ENCODE data around the gene FOXRED2. TPM values are rescaled to one million over a fixed set of nuclear protein-coding genes. Genes with fewer than 3 reads are reported as not detected.
A peak's percentile ranks its signal among the peaks of the same experiment; 100 is the strongest.

Gene FOXRED2
- polyA plus RNA-seq, 1 experiment = 2.4 TPM

- no peak for TF ChIP-seq CTCF (IDR thresholded peaks at IDR 0.05; ENCODE audit: low read depth, low read length)
- POLR2A ChIA-PET = no interaction called here
- Histone ChIP-seq H3K27ac (ENCODE audit: low read depth, low read length) (no peak overlapping the region), H3K4me3 (ENCODE audit: low read depth, low read length) (no peak overlapping the region), H3K27me3 (ENCODE audit: control insufficient read depth, insufficient read depth, low read length) (no peaks in the 10 kb centered on the region), H3K9me3 (ENCODE audit: control insufficient read depth, insufficient read depth, low read length) (no peaks in the 10 kb centered on the region)
- CTCF ChIA-PET = no interaction called here
- DNase-seq (ENCODE audit: low read depth, low spot score) = no peak
Observed at GRCh38 chr22:36475341-36475740, 31.5 kb downstream of the FOXRED2 start.

- CTCF ChIA-PET = no interaction called here
- no peak for TF ChIP-seq CTCF (IDR thresholded peaks at IDR 0.05; ENCODE audit: low read depth, low read length)
- Histone ChIP-seq H3K27ac (ENCODE audit: low read depth, low read length) (no peak overlapping the region), H3K9me3 (ENCODE audit: control insufficient read depth, insufficient read depth, low read length) (no peaks in the 10 kb centered on the region), H3K4me3 (ENCODE audit: low read depth, low read length) (no peak overlapping the region), H3K27me3 (ENCODE audit: control insufficient read depth, insufficient read depth, low read length) (no peaks in the 10 kb centered on the region)
- POLR2A ChIA-PET = interaction anchor here (0.9 kb wide), 1 partner anchor 128 kb away, joined by 5 read pairs; no protein-coding TSS in a partner anchor
- DNase-seq (ENCODE audit: low read depth, low spot score) = no peak
Observed at GRCh38 chr22:36472689-36473088, 34.2 kb downstream of the FOXRED2 start.

GRCh38 chr22:36471341-36471821 lies 35.5 kb downstream of the FOXRED2 start:
- Histone ChIP-seq H3K27me3 (ENCODE audit: control insufficient read depth, insufficient read depth, low read length) (no peaks in the 10 kb centered on the region), H3K9me3 (ENCODE audit: control insufficient read depth, insufficient read depth, low read length) (no peaks in the 10 kb centered on the region; the same call in 1 of the 2 replicates), H3K27ac (ENCODE audit: low read depth, low read length) (peak overlapping the region; percentile 89), H3K4me3 (ENCODE audit: low read depth, low read length) (no peak overlapping the region)
- DNase-seq (ENCODE audit: low read depth, low spot score) = no peak
- TF ChIP-seq CTCF (IDR thresholded peaks at IDR 0.05; ENCODE audit: low read depth, low read length) = no peak
- POLR2A ChIA-PET = interaction anchor here (0.7 to 6.9 kb wide), 18 partner anchors 9 to 173 kb away, joined by 3 to 88 read pairs (median 5); partner anchors contain the start of genes FOXRED2, MYH9 and TXN2
- CTCF ChIA-PET = interaction anchor here (1.0 to 2.7 kb wide), 21 partner anchors 9 to 233 kb away, joined by 3 to 41 read pairs (median 5); partner anchors contain the start of gene APOL2

- Histone ChIP-seq H3K9me3 (ENCODE audit: control insufficient read depth, insufficient read depth, low read length) (no peaks in the 10 kb centered on the region; the same call in 1 of the 2 replicates), H3K4me3 (ENCODE audit: low read depth, low read length) (no peak overlapping the region), H3K27ac (ENCODE audit: low read depth, low read length) (peak overlapping the region; percentile 89), H3K27me3 (ENCODE audit: control insufficient read depth, insufficient read depth, low read length) (no peaks in the 10 kb centered on the region)
- TF ChIP-seq CTCF (IDR thresholded peaks at IDR 0.05; ENCODE audit: low read depth, low read length) = no peak
- CTCF ChIA-PET = interaction anchor here (0.7 to 2.7 kb wide), 23 partner anchors 9 to 233 kb away, joined by 3 to 41 read pairs (median 5); partner anchors contain the start of gene APOL2
- POLR2A ChIA-PET = interaction anchor here (0.5 to 6.9 kb wide), 19 partner anchors 9 to 173 kb away, joined by 3 to 88 read pairs (median 5); partner anchors contain the start of genes FOXRED2, MYH9 and TXN2
- no peak for DNase-seq (ENCODE audit: low read depth, low spot score)
Observed at GRCh38 chr22:36470994-36471331, 35.9 kb downstream of the FOXRED2 start.

Data from AG04450 (cell line).